ENCODE data around the gene S100A11. TPM values are rescaled to one million over a fixed set of nuclear protein-coding genes. Genes with fewer than 3 reads are reported as not detected.

Gene S100A11
- total and polyA plus RNA-seq, 2 donors (not counting 1 experiment from before 2014, with no cell fraction given): 26.2 to 31.4 TPM

- 97% methylated on average over 5 of the region's 8 CpGs for WGBS (ENCODE audit: insufficient coverage)
- CTCF ChIA-PET: no interaction called here
- H3K4me1 Mint-ChIP-seq: peaks cover 2% of the 10 kb centered on the region
Observed at GRCh38 chr1:152029144-152029928, 7.5 kb downstream of the S100A11 start.

More at GRCh38 chr1:152029144-152029928, 7.5 kb downstream of the S100A11 start:
- DNase-seq (no peak), ATAC-seq (ENCODE audit: low read depth) (no peak)
- POLR2A ChIA-PET: no interaction called here
- no peaks in the 10 kb centered on the region for H4K20me1 ChIP-seq (ENCODE audit: control insufficient read depth, insufficient read depth, low read length, poor library complexity, severe bottlenecking)
- no peak for TF ChIP-seq CTCF (IDR thresholded peaks at IDR 0.05)
- TF ChIP-seq EZH2 (IDR thresholded peaks at IDR 0.05; ENCODE audit: borderline replicate concordance, insufficient read depth, low read depth, low read length, poor library complexity, severe bottlenecking): no peak
- no peaks in the 10 kb centered on the region for H3K79me2 ChIP-seq (ENCODE audit: control insufficient read depth, insufficient read depth, low read length)
- Mint-ChIP-seq H3K27ac (no peak overlapping the region), H3K4me3 (no peak overlapping the region), H3K27me3 (peaks cover 4% of the 10 kb centered on the region), H3K9me3 (ENCODE audit: insufficient read depth) (no peaks in the 10 kb centered on the region)
- H3K9me3 ChIP-seq (ENCODE audit: control extremely low read depth in 1 of 3, control insufficient read depth in 2 of 3, insufficient read depth in 1 of 3, low read length in 2 of 3): no peaks in the 10 kb centered on the region
- peaks cover 2% of the 10 kb centered on the region in 2 donors for H3K4me1 ChIP-seq (ENCODE audit: control insufficient read depth in 2 of 2, insufficient read depth in 2 of 2, low read length in 2 of 2)
- no peak overlapping the region for H3K27ac ChIP-seq (ENCODE audit: low read length in 2 of 2)
- H3K36me3 ChIP-seq (replicated peaks in 1 of 2; ENCODE audit: control extremely low read depth in 1 of 2, control insufficient read depth in 1 of 2, extremely low read depth in 1 of 2, insufficient read depth in 2 of 2, low read length in 1 of 2): peaks cover 6 to 19% of the 10 kb centered on the region in 2 experiments
- no peak overlapping the region for H2AFZ ChIP-seq (ENCODE audit: insufficient read depth, low read depth, low read length, poor library complexity, severe bottlenecking)
- intact Hi-C loops (cut with micrococcal nuclease): no loop called here
- H3K4me2 ChIP-seq (replicated peaks; ENCODE audit: low read depth, low read length, poor library complexity, severe bottlenecking): no peak overlapping the region
- H3K27me3 ChIP-seq (replicated peaks in 1 of 4; ENCODE audit: control extremely low read depth in 1 of 4, control insufficient read depth in 3 of 4, insufficient read depth in 4 of 4, low read length in 3 of 4): no peaks in the 10 kb centered on the region
- H3K4me3 ChIP-seq (ENCODE audit: control extremely low read depth in 1 of 5, extremely low read depth in 1 of 5, insufficient read depth in 1 of 5, low read depth in 2 of 5, low read length in 4 of 5): no peak overlapping the region
- H3K9ac ChIP-seq (ENCODE audit: low read length): no peak overlapping the region
